Mesenchymal stem cell (in vitro differentiated cells and primary cell): Measurements from ENCODE around the gene EFNA5.
A peak's percentile ranks its signal among the peaks of the same experiment; 100 is the strongest.

Source experiments
- DNase-seq: peaks from one replicate; pipeline ENCODE4 v3.0.0-alpha.2; 2013
- H2AFZ ChIP-seq: one replicate; pipeline ENCODE4 v1.6.1; 2013; ENCODE audit warnings: low read depth, mild to moderate bottlenecking, control low read depth, inconsistent platforms, low read length, moderate library complexity
- H2AK5ac ChIP-seq: 2 replicates; pipeline ENCODE4 v1.6.1; 2013; ENCODE audit warnings: low read length, moderate library complexity, mild to moderate bottlenecking, inconsistent platforms; ENCODE audit not compliant: severe bottlenecking
- H2BK120ac ChIP-seq: one replicate; pipeline ENCODE4 v1.6.1; 2013; ENCODE audit warnings: low read depth, mild to moderate bottlenecking, inconsistent platforms, low read length, moderate library complexity
- H2BK12ac ChIP-seq, 2 experiments: one replicate each; pipeline ENCODE4 v1.6.1; 2013; ENCODE audit warnings: inconsistent platforms in 2 of 2, low read length in 2 of 2, mild to moderate bottlenecking in 2 of 2, moderate library complexity in 2 of 2, control low read depth in 1 of 2
- H2BK15ac ChIP-seq: one replicate; pipeline ENCODE4 v1.6.1; 2013; ENCODE audit warnings: mild to moderate bottlenecking, low read depth, inconsistent platforms; ENCODE audit not compliant: poor library complexity, severe bottlenecking
- H2BK5ac ChIP-seq: 2 replicates; pipeline ENCODE4 v1.6.1; 2013; ENCODE audit warnings: low read depth, mild to moderate bottlenecking, low read length, control low read depth, inconsistent platforms; ENCODE audit not compliant: poor library complexity, severe bottlenecking
- H3K14ac ChIP-seq, 2 experiments: one replicate each; pipeline ENCODE4 v1.6.1; 2013; ENCODE audit warnings: inconsistent platforms in 2 of 2, low read length in 2 of 2, control low read depth in 1 of 2, mild to moderate bottlenecking in 1 of 2, moderate library complexity in 1 of 2
- H3K18ac ChIP-seq, 2 experiments: one replicate each; pipeline ENCODE4 v1.6.1; 2013; ENCODE audit warnings: inconsistent platforms in 2 of 2, low read length in 2 of 2, control low read depth in 1 of 2, low read depth in 1 of 2, mild to moderate bottlenecking in 1 of 2
- H3K23ac ChIP-seq, 2 experiments: one replicate each; pipeline ENCODE4 v1.6.1; 2013; ENCODE audit warnings: inconsistent platforms in 2 of 2, low read length in 2 of 2, mild to moderate bottlenecking in 2 of 2, moderate library complexity in 2 of 2, control low read depth in 1 of 2
- H3K27ac ChIP-seq: 2 replicates; pipeline ENCODE4 v1.5.1; 2013; ENCODE audit warnings: mild to moderate bottlenecking, moderate library complexity, low read length, control low read depth, inconsistent platforms; ENCODE audit not compliant: poor library complexity, severe bottlenecking
- H3K27me3 ChIP-seq, 2 experiments: 2 replicates each; pipeline versions ENCODE4 v1.6.1 to v1.7.0; 2013; ENCODE audit warnings: low read length in 2 of 2, mild to moderate bottlenecking in 2 of 2, moderate library complexity in 2 of 2, control low read depth in 1 of 2, inconsistent platforms in 1 of 2; ENCODE audit not compliant: control insufficient read depth in 1 of 2, insufficient read depth in 1 of 2
- H3K36me3 ChIP-seq, 2 experiments: 2 replicates each; pipeline versions ENCODE4 v1.6.1 to v1.7.0; 2013; ENCODE audit warnings: low read length in 2 of 2, control low read depth in 1 of 2, inconsistent platforms in 1 of 2, low read depth in 1 of 2, mild to moderate bottlenecking in 1 of 2; ENCODE audit not compliant: insufficient read depth in 2 of 2, control insufficient read depth in 1 of 2
- H3K4ac ChIP-seq, 2 experiments: one replicate each; pipeline ENCODE4 v1.6.1; 2013; ENCODE audit warnings: inconsistent platforms in 2 of 2, low read length in 2 of 2, mild to moderate bottlenecking in 2 of 2, moderate library complexity in 2 of 2, control low read depth in 1 of 2, low read depth in 1 of 2
- H3K4me1 ChIP-seq: 2 replicates; pipeline ENCODE4 v1.6.1; 2013; ENCODE audit warnings: low read depth, low read length, control low read depth; ENCODE audit not compliant: control insufficient read depth, insufficient read depth
- H3K4me2 ChIP-seq: 2 replicates; pipeline ENCODE4 v1.6.1; 2013; ENCODE audit warnings: low read length, mild to moderate bottlenecking, inconsistent platforms; ENCODE audit not compliant: poor library complexity, severe bottlenecking
- H3K4me3 ChIP-seq, 2 experiments: 2 replicates each; pipeline versions ENCODE4 v1.5.1 to v1.7.0; 2013; ENCODE audit warnings: low read length in 2 of 2, mild to moderate bottlenecking in 2 of 2, control low read depth in 1 of 2, low read depth in 1 of 2; ENCODE audit not compliant: insufficient read depth in 1 of 2
- H3K79me1 ChIP-seq: replicated peaks from 2 replicates; pipeline ENCODE4 v1.6.1; 2013; ENCODE audit warnings: mild to moderate bottlenecking, control low read depth, low read length, inconsistent platforms; ENCODE audit not compliant: poor library complexity, severe bottlenecking
- H3K9ac ChIP-seq: 2 replicates; pipeline ENCODE4 v1.7.0; 2013; ENCODE audit warnings: mild to moderate bottlenecking, low read length, moderate library complexity
- H3K9me3 ChIP-seq: 2 replicates; pipeline ENCODE4 v1.7.0; 2013; ENCODE audit warnings: mild to moderate bottlenecking, low read length; ENCODE audit not compliant: control insufficient read depth
- H4K8ac ChIP-seq: one replicate; pipeline ENCODE4 v1.6.1; 2013; ENCODE audit warnings: inconsistent platforms, mild to moderate bottlenecking, low read length, moderate library complexity
- H4K91ac ChIP-seq: one replicate; pipeline ENCODE4 v1.6.1; 2013; ENCODE audit warnings: mild to moderate bottlenecking, low read length, inconsistent platforms
- WGBS: methylation state at CpG from one replicate; pipeline ENCODE4 v1.1.7; 2013; ENCODE audit warnings: mixed read lengths; 5-methylcytosine and 5-hydroxymethylcytosine counted together

The EFNA5 gene

GRCh38 chr5:107548477-107548876, 122.3 kb downstream of the EFNA5 start:
- Histone ChIP-seq H2BK120ac (no peak overlapping the region), H3K14ac (no peak overlapping the region), H3K23ac (no peak overlapping the region), H2BK12ac (no peak overlapping the region), H3K9me3 (no peaks in the 10 kb centered on the region), H3K4me2 (no peak overlapping the region), H4K8ac (no peak overlapping the region), H3K4me3 (no peak overlapping the region), H3K4me1 (peaks cover 10% of the 10 kb centered on the region), H3K79me1 (peaks cover 19% of the 10 kb centered on the region), H2BK15ac (no peak overlapping the region), H3K4ac (no peak overlapping the region), H4K91ac (no peak overlapping the region), H3K27me3 (no peaks in the 10 kb centered on the region), H3K9ac (no peak overlapping the region), H3K18ac (no peak overlapping the region), H2BK5ac (no peak overlapping the region), H2AFZ (no peak overlapping the region), H3K36me3 (no peaks in the 10 kb centered on the region), H3K27ac (peak overlapping the region; percentile 61), H2AK5ac (peak overlapping the region; percentile 84)
- WGBS: 94% methylated on average over 4 of the region's 4 CpGs
- no peak for DNase-seq

- no peaks in the 10 kb centered on the region for H3K9me3 ChIP-seq
- H3K9ac ChIP-seq: no peak overlapping the region
- H2BK12ac ChIP-seq: no peak overlapping the region
- no peak overlapping the region for H2BK5ac ChIP-seq
- no peak overlapping the region for H4K8ac ChIP-seq
- H3K23ac ChIP-seq: no peak overlapping the region
- no peak overlapping the region for H2AK5ac ChIP-seq
- H3K4me2 ChIP-seq: no peak overlapping the region
- H3K4me3 ChIP-seq: no peak overlapping the region
- H3K18ac ChIP-seq: no peak overlapping the region
- DNase-seq: no peak
- no peaks in the 10 kb centered on the region for H3K36me3 ChIP-seq
- peaks cover 17% of the 10 kb centered on the region for H3K79me1 ChIP-seq
- no peak overlapping the region for H4K91ac ChIP-seq
- peaks cover 10% of the 10 kb centered on the region for H3K4me1 ChIP-seq
- H3K4ac ChIP-seq: no peak overlapping the region
- H2AFZ ChIP-seq: no peak overlapping the region
- H3K14ac ChIP-seq: no peak overlapping the region
- no peak overlapping the region for H3K27ac ChIP-seq
- H2BK120ac ChIP-seq: no peak overlapping the region
- H3K27me3 ChIP-seq: no peaks in the 10 kb centered on the region
- no peak overlapping the region for H2BK15ac ChIP-seq
- 100% methylated on average over 1 of the region's 1 CpG for WGBS
Observed at GRCh38 chr5:107546719-107547118, 124.0 kb downstream of the EFNA5 start.

- WGBS: 88% methylated on average over 3 of the region's 4 CpGs
Observed at GRCh38 chr5:107545486-107545885, 125.3 kb downstream of the EFNA5 start.

GRCh38 chr5:107544967-107545366, 125.8 kb downstream of the EFNA5 start:
- Histone ChIP-seq H3K4ac (no peak overlapping the region), H3K27me3 (no peaks in the 10 kb centered on the region), H2AFZ (no peak overlapping the region), H2BK15ac (no peak overlapping the region), H3K18ac (no peak overlapping the region), H4K8ac (no peak overlapping the region), H3K4me3 (no peak overlapping the region), H3K9me3 (no peaks in the 10 kb centered on the region), H3K79me1 (peaks cover 14% of the 10 kb centered on the region), H2BK120ac (no peak overlapping the region), H3K27ac (no peak overlapping the region), H3K4me2 (no peak overlapping the region), H2BK12ac (no peak overlapping the region), H2AK5ac (peak overlapping the region; percentile 43), H2BK5ac (no peak overlapping the region), H3K9ac (no peak overlapping the region), H3K23ac (no peak overlapping the region), H3K36me3 (no peaks in the 10 kb centered on the region), H4K91ac (no peak overlapping the region), H3K4me1 (peaks cover 10% of the 10 kb centered on the region), H3K14ac (no peak overlapping the region)
- no peak for DNase-seq
- 94% methylated on average over 6 of the region's 6 CpGs for WGBS

More at GRCh38 chr5:107545486-107545885, 125.3 kb downstream of the EFNA5 start:
- no peaks in the 10 kb centered on the region for H3K9me3 ChIP-seq
- no peak overlapping the region for H3K27ac ChIP-seq
- H3K36me3 ChIP-seq: no peaks in the 10 kb centered on the region
- H2AK5ac ChIP-seq: peak overlapping the region; percentile 90
- no peak overlapping the region for H2BK12ac ChIP-seq
- H2BK15ac ChIP-seq: no peak overlapping the region
- no peak overlapping the region for H3K4me3 ChIP-seq
- no peak for DNase-seq
- H4K8ac ChIP-seq: no peak overlapping the region
- H2BK5ac ChIP-seq: no peak overlapping the region
- no peak overlapping the region for H3K9ac ChIP-seq
- peaks cover 10% of the 10 kb centered on the region for H3K4me1 ChIP-seq
- peaks cover 14% of the 10 kb centered on the region for H3K79me1 ChIP-seq
- H3K14ac ChIP-seq: no peak overlapping the region
- H2BK120ac ChIP-seq: no peak overlapping the region
- H4K91ac ChIP-seq: no peak overlapping the region
- H3K23ac ChIP-seq: no peak overlapping the region
- H2AFZ ChIP-seq: no peak overlapping the region
- no peak overlapping the region for H3K4me2 ChIP-seq
- no peak overlapping the region for H3K18ac ChIP-seq
- no peak overlapping the region for H3K4ac ChIP-seq
- no peaks in the 10 kb centered on the region for H3K27me3 ChIP-seq
